ENCODE data around the gene RETREG2.
"Not testable (repeated sequence)": the region's sequence is repeated elsewhere in the genome, so short reads cannot be mapped to it uniquely, and the experiment has no call there.

Gene RETREG2

GRCh38 chr2:219197388-219197787, 19.3 kb downstream of the RETREG2 start:
- no peak for ATAC-seq
- TF ChIP-seq ARNTL (CRISPR knock-in tag; IDR thresholded peaks at IDR 0.05; ENCODE audit: borderline replicate concordance, low read depth) (no peak), CSDC2 (CRISPR knock-in tag; IDR thresholded peaks at IDR 0.05) (no peak), ESRRG (CRISPR knock-in tag; IDR thresholded peaks at IDR 0.05) (no peak), BACH2 (CRISPR knock-in tag; IDR thresholded peaks at IDR 0.05; ENCODE audit: borderline replicate concordance) (no peak), ISL1 (CRISPR knock-in tag; IDR thresholded peaks at IDR 0.05) (no peak), ZNF8 (CRISPR knock-in tag; IDR thresholded peaks at IDR 0.05) (no peak), ZFP3 (CRISPR knock-in tag; IDR thresholded peaks at IDR 0.05) (no peak), ZC3H10 (CRISPR knock-in tag; IDR thresholded peaks at IDR 0.05) (no peak)

GRCh38 chr2:219198974-219199373, 20.9 kb downstream of the RETREG2 start:
- TF ChIP-seq TCF4 (CRISPR knock-in tag; IDR thresholded peaks at IDR 0.05; ENCODE audit: borderline replicate concordance) (no peak), OSR1 (CRISPR knock-in tag; IDR thresholded peaks at IDR 0.05) (no peak), ZNF8 (CRISPR knock-in tag; IDR thresholded peaks at IDR 0.05) (no peak), ZC3H10 (CRISPR knock-in tag; IDR thresholded peaks at IDR 0.05) (no peak)
- ATAC-seq, result no peak

GRCh38 chr2:219199470-219200211, 21.6 kb downstream of the RETREG2 start:
- ATAC-seq, result no peak
- TF ChIP-seq TSHZ2 (CRISPR knock-in tag; IDR thresholded peaks at IDR 0.05) (no peak), ZNF70 (CRISPR knock-in tag; IDR thresholded peaks at IDR 0.05) (no peak), SNAI2 (CRISPR knock-in tag; IDR thresholded peaks at IDR 0.05) (no peak), ISL1 (CRISPR knock-in tag; IDR thresholded peaks at IDR 0.05) (no peak), CREB5 (CRISPR knock-in tag; IDR thresholded peaks at IDR 0.05; ENCODE audit: low read depth) (no peak), PPARA (CRISPR knock-in tag; IDR thresholded peaks at IDR 0.05; ENCODE audit: borderline replicate concordance) (no peak), TCF4 (CRISPR knock-in tag; IDR thresholded peaks at IDR 0.05; ENCODE audit: borderline replicate concordance) (no peak), TOX (CRISPR knock-in tag; IDR thresholded peaks at IDR 0.05; ENCODE audit: borderline replicate concordance) (no peak), ZFP30 (CRISPR knock-in tag; IDR thresholded peaks at IDR 0.05) (no peak), BACH2 (CRISPR knock-in tag; IDR thresholded peaks at IDR 0.05; ENCODE audit: borderline replicate concordance) (no peak), PATZ1 (CRISPR knock-in tag; IDR thresholded peaks at IDR 0.05; ENCODE audit: borderline replicate concordance) (no peak), ZNF565 (CRISPR knock-in tag; conservative IDR thresholded peaks at IDR 0.05; ENCODE audit: low read depth) (no peak), ESRRG (CRISPR knock-in tag; IDR thresholded peaks at IDR 0.05) (no peak), ZC3H10 (CRISPR knock-in tag; IDR thresholded peaks at IDR 0.05) (no peak), ZNF8 (CRISPR knock-in tag; IDR thresholded peaks at IDR 0.05) (no peak)

GRCh38 chr2:219200502-219201326, 22.6 kb downstream of the RETREG2 start:
- ATAC-seq, result not testable (repeated sequence)

- not testable (repeated sequence) for ATAC-seq
These were observed 23.3 kb downstream of the RETREG2 start for GRCh38 chr2:219201331-219201730.

Measured in SK-N-SH treated with all-trans-retinoic acid at 6 μM for 48 hours (cell line).